Tibial nerve (tissue), 4 donors: ENCODE data around the gene BPIFB6.

Experiments used
- CTCF ChIP-seq, 5 experiments: fragments of 200-600 bp in 3 of 5; fragments of 450-650 bp in 2 of 5; sonication (generic) in 3 of 5; IDR thresholded peaks; one replicate each; pipeline ENCODE4 v1.5.1; 2016 to 2019; ENCODE audit warnings: antibody characterized with exemption in 5 of 5, mild to moderate bottlenecking in 3 of 5, moderate library complexity in 2 of 5
- EP300 ChIP-seq, 2 donors: sonication (generic); formaldehyde crosslinking; IDR thresholded peaks; one replicate each; pipeline ENCODE4 v1.6.1; 2017; ENCODE audit warnings: antibody characterized with exemption in 2 of 2, mild to moderate bottlenecking in 1 of 2

- no peak for TF ChIP-seq EP300 (IDR thresholded peaks at IDR 0.05)
- no peak for TF ChIP-seq CTCF (IDR thresholded peaks at IDR 0.05)
These were observed 45.0 kb upstream of the BPIFB6 start for GRCh38 chr20:32986331-32986966.
